ENCODE data around the gene POU5F1. TPM values are rescaled to one million over a fixed set of nuclear protein-coding genes. Genes with fewer than 3 reads are reported as not detected.

The POU5F1 gene
- total RNA-seq, 4 donors from 2014 or later: 0.58 to 3.4 (median 1.1) TPM; not detected in 1

DNA sequence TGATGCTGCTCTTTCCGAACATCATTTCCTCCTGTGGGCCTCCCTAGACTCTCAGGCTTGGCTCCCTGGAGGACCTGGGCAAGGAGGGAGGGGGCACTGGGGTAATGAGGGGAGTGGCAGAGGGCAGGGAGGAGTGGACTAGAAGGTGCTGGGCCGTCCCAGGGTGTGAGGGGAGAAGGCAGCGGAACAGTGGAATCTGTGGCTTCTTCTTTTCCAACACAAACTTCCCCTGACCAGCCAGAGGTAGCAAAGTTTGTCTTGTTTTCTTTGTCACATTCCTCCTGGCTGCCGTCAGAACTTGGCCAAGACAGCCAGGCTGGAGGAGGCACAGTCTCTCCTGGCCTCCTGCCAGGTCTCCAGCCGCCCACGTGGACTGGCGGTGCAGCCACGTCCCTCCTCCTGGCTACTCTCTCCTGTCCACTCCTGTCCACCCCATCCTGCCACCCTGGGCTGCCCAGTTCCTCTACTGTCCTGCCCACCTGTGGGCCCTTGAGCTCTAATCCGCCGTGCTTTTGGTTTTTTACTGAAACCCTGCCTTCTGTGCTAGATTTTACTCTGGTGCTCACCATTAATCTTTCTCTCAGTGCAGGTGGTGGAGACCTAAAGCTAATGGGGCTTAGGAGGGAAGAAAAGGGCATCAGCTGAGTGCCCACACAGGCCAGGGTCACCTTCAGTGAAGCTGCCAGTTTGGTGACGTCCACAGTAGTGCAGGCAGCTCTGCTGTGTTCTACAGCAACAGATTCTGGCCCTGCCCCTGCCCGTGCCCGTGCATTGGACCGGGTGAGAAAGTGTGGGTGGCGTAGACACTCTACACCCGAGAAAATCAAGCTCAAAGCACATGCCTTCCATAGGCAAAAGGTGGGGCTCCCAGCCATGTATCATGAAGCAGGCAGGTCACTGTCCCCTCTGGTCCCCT lies 47.4 kb downstream of the POU5F1 start:
- peaks cover 0 to 28% (median 10%) of the 10 kb centered on the region in 3 donors for H3K4me1 ChIP-seq

DNA sequence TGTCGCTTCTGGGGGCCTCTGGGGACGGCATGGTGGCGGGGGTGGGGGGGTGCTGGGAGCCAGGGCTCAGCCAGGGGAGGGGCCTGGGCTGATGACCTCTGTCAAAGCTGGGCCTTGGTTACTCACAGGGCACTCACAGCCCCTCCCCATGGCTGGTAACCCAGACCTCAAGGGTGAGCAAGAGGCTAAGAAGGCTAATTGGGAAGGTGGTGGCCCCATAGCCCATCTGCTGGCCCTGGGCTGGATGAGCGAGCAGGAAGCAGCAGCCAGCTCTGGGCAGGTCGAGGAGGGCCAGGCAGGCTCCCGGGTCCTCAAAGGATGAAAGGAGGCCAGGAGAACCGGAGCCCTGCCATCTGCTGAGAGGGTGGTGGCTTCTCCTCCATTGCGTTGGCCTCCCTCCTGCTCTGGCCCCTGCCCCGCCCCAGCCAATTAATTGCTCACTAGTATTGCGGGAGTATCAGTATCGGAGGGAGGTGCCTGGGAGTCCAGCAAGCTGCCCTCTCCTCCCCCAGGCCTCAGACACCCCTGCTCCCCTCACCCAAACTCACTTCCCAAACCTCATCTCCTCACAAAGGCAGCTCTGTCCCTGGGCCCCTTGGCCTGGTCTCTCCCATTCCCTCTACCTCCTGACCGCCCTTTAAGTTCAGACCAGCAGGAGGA lies 49.2 kb downstream of the POU5F1 start:
- WGBS, 2 donors (ENCODE audit: low coverage in 1 of 2): 87 to 92% methylated on average over 6 of the region's 12 CpGs

More for the DNA sequence above, 47.4 kb downstream of the POU5F1 start:
- no peak overlapping the region for H3K4me3 ChIP-seq
- H3K27ac ChIP-seq: peak overlapping the region; percentile 47 to 66 (median 62)
- TF ChIP-seq EP300 (IDR thresholded peaks at IDR 0.05) (no peak), CTCF (IDR thresholded peaks at IDR 0.05) (no peak), POLR2AphosphoS5 (IDR thresholded peaks at IDR 0.05) (no peak), POLR2A (IDR thresholded peaks at IDR 0.05) (no peak)
- WGBS, 2 donors (ENCODE audit: low coverage in 1 of 2): 2 to 16% methylated on average over 7 to 9 of the region's 16 CpGs
- H3K27me3 ChIP-seq: no peaks in the 10 kb centered on the region
- peaks cover 0 to 3% of the 10 kb centered on the region in 2 donors for H3K36me3 ChIP-seq
- peak; percentile 70 for ATAC-seq
- no peaks in the 10 kb centered on the region for H3K9me3 ChIP-seq

DNA sequence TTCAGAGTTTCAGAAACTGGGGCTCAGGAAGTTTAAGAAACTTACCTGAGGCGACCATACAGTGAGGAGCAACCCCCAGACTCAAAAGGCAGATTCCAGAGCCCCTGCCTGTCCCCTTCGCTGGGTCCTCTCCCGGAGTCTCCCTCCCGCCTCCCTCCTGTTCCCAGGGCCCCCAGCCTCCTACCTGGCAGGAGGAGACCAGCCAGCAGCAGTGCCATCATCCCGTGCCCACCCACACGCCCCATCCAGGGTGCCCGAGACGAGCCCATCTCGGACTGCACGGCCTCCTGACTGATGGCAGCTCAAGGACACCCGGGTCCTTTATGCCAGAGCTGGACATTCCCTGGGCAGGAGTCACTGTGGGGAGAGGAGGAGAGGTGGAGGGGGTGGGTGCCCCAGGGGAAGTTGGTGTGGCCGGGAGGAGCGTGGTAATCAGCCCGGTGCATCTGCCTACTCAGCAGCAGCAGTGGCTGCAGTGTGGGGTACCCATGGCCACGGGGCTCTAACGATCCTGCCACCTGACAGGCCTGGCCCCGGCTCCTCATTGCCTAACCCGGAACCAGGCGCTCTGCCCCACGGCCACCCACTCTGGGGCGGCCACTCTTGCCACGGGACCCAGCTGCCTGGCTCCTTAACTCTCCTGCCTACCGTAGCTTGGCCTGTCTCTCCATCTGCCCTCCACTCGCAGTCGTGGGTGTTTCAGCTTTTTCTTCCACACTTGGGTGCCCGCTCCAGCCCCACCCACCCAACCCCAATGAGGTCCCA lies 50.1 kb downstream of the POU5F1 start, which contains the start of gene CDSN:
CDSN (minus strand) TSS at position 296 of the 765 bp plus-strand sequence; CDS start at position 269, 27 bp downstream.
- WGBS, 2 donors (ENCODE audit: low coverage in 1 of 2): 87% methylated on average over 3 to 8 of the region's 26 CpGs
- Histone ChIP-seq H3K27ac (no peak within 1 kb of the TSS), H3K9me3 (no peaks in the 10 kb centered on the region), H3K36me3 (no peaks in the 10 kb centered on the region), H3K4me1 (peaks cover 0 to 55% (median 27%) of the 10 kb centered on the region in 3 donors), H3K4me3 (no peak within 1 kb of the TSS), H3K27me3 (no peaks in the 10 kb centered on the region)
- TF ChIP-seq EP300 (IDR thresholded peaks at IDR 0.05): no peak
- no peak for TF ChIP-seq POLR2A (IDR thresholded peaks at IDR 0.05)
- no peak for ATAC-seq

More for the DNA sequence above, 49.2 kb downstream of the POU5F1 start:
- Histone ChIP-seq H3K27ac (no peak overlapping the region), H3K36me3 (peaks cover 0 to 3% of the 10 kb centered on the region in 2 donors), H3K27me3 (no peaks in the 10 kb centered on the region), H3K9me3 (no peaks in the 10 kb centered on the region), H3K4me1 (peaks cover 0 to 46% (median 21%) of the 10 kb centered on the region in 3 donors), H3K4me3 (no peak overlapping the region)
- TF ChIP-seq CTCF (IDR thresholded peaks at IDR 0.05) (no peak), POLR2AphosphoS5 (IDR thresholded peaks at IDR 0.05) (no peak), EP300 (IDR thresholded peaks at IDR 0.05) (no peak), POLR2A (IDR thresholded peaks at IDR 0.05) (no peak)
- ATAC-seq: no peak

- no peak for TF ChIP-seq CTCF (IDR thresholded peaks at IDR 0.05)
- no peak for TF ChIP-seq POLR2A (IDR thresholded peaks at IDR 0.05)
- TF ChIP-seq POLR2AphosphoS5 (IDR thresholded peaks at IDR 0.05): no peak
- TF ChIP-seq EP300 (IDR thresholded peaks at IDR 0.05): no peak
- no peaks in the 10 kb centered on the region for H3K36me3 ChIP-seq
- H3K9me3 ChIP-seq: no peaks in the 10 kb centered on the region
- no peak overlapping the region for H3K4me3 ChIP-seq
- H3K27ac ChIP-seq: no peak overlapping the region
- WGBS, 2 donors (ENCODE audit: low coverage in 1 of 2): 78 to 80% methylated on average over 7 of the region's 7 CpGs
- ATAC-seq: no peak
- H3K4me1 ChIP-seq: peaks cover 0 to 63% (median 33%) of the 10 kb centered on the region in 3 donors
- no peaks in the 10 kb centered on the region for H3K27me3 ChIP-seq
These were observed 52.3 kb downstream of the POU5F1 start for GRCh38 chr6:31118178-31118577.

Measured in gastroesophageal sphincter (tissue), 4 donors.